OCI-LY7 (cell line): Measurements from ENCODE around the gene LIPC. TPM values are rescaled to one million over a fixed set of nuclear protein-coding genes. Genes with fewer than 3 reads are reported as not detected.

Experiments used
- BruUV-seq: library from RNA; stranded (reverse); fragments of 400-500 nt; replicated peaks from 2 replicates; lab custom pipeline; 2021; lab: Mats Ljungman, UMichigan
- CTCF ChIA-PET: fragments of 300-600 bp; sonication (Branson Sonifier 250); formaldehyde crosslinking; loops from one replicate; lab custom pipeline; 2022; ENCODE audit warnings: antibody characterized with exemption; ENCODE audit not compliant: unreplicated experiment; lab: Charles Lee
- POLR2A ChIA-PET: fragments of 300-600 bp; sonication (Branson Sonifier 250); formaldehyde crosslinking; loops from one replicate; lab custom pipeline; 2022; ENCODE audit warnings: antibody characterized with exemption; lab: Charles Lee
- DNase-seq: peaks from one replicate; pipeline ENCODE4 v3.0.0-alpha.2; 2015; ENCODE audit warnings: low spot score
- H2AFZ ChIP-seq: fragments of 200-600 bp; sonication (generic), shearing (Covaris generic); 2 replicates; pipeline ENCODE4 v1.6.1; 2014; ENCODE audit warnings: mild to moderate bottlenecking, antibody characterized with exemption, low read length, moderate library complexity
- H3K27ac ChIP-seq: fragments of 200-600 bp; sonication (generic); 2 replicates; pipeline ENCODE4 v1.5.1; 2014; ENCODE audit warnings: mixed run types, low read depth, mild to moderate bottlenecking, moderate library complexity, low read length, inconsistent platforms; ENCODE audit not compliant: poor library complexity, severe bottlenecking
- H3K36me3 ChIP-seq: fragments of 200-600 bp; sonication (generic); 2 replicates; pipeline ENCODE4 v1.6.1; 2014; ENCODE audit warnings: mild to moderate bottlenecking, antibody characterized with exemption, low read length, moderate library complexity, mixed read lengths; ENCODE audit not compliant: insufficient read depth
- H3K4me1 ChIP-seq: fragments of 200-600 bp; sonication (generic); 2 replicates; pipeline ENCODE4 v1.5.1; 2014; ENCODE audit warnings: mild to moderate bottlenecking, low read length; ENCODE audit not compliant: insufficient read depth, poor library complexity, severe bottlenecking
- H3K4me2 ChIP-seq: fragments of 200-600 bp; sonication (generic); 2 replicates; pipeline ENCODE4 v1.6.1; 2014; ENCODE audit warnings: mild to moderate bottlenecking, low read length
- H3K4me3 ChIP-seq: fragments of 200-600 bp; sonication (generic); 2 replicates; pipeline ENCODE4 v1.5.1; 2014; ENCODE audit warnings: mild to moderate bottlenecking, low read depth, low read length; ENCODE audit not compliant: poor library complexity, severe bottlenecking
- H3K79me2 ChIP-seq: fragments of 200-600 bp; sonication (generic); 2 replicates; pipeline ENCODE4 v1.6.1; 2016; ENCODE audit warnings: low read depth, mild to moderate bottlenecking, low read length, moderate library complexity, mixed read lengths; ENCODE audit not compliant: insufficient read depth
- H3K9me2 ChIP-seq: fragments of 200-600 bp; sonication (generic); 2 replicates; pipeline ENCODE4 v1.6.1; 2016; ENCODE audit warnings: mild to moderate bottlenecking, low read length, mixed read lengths; ENCODE audit not compliant: insufficient read depth
- H3K9me3 ChIP-seq: fragments of 200-600 bp; sonication (generic); 2 replicates; pipeline ENCODE4 v1.6.1; 2014; ENCODE audit warnings: mild to moderate bottlenecking, mixed run types, low read length, mixed read lengths
- H4K20me1 ChIP-seq: fragments of 200-600 bp; sonication (generic); 2 replicates; pipeline ENCODE4 v1.6.1; 2014; ENCODE audit warnings: mild to moderate bottlenecking, antibody characterized with exemption, low read length, moderate library complexity, mixed read lengths; ENCODE audit not compliant: insufficient read depth
- EZH2phosphoT487 ChIP-seq: fragments of 200-600 bp; sonication (generic); IDR thresholded peaks from 2 replicates; pipeline ENCODE4 v1.6.1; 2018; ENCODE audit warnings: low read depth, borderline replicate concordance, mild to moderate bottlenecking, mixed run types, antibody characterized with exemption, low read length, moderate library complexity, mixed read lengths
- intact Hi-C: fragments of 100-400 bp; cut with micrococcal nuclease; formaldehyde crosslinking; loops from one replicate; pipeline ENCODE4 v1.10.0; 2022; ENCODE audit not compliant: unreplicated experiment
- total RNA-seq, 2 experiments: library from RNA; depleted of rRNA in 1 of 2; stranded (reverse); fragments of >200 nt in 1 of 2; shearing (Covaris generic) in 1 of 2; gene quantifications; 2 replicates each; pipeline ENCODE4 v1.2.3, GENCODE V29; 2014 to 2022
- TF ChIP-seq, protein P1 (sequence below): fragments of 200-600 bp; sonication (generic); conservative IDR thresholded peaks from 2 replicates; pipeline ENCODE4 v1.5.1; 2014; ENCODE audit warnings: mild to moderate bottlenecking, antibody characterized with exemption, low read length, moderate library complexity, mixed read lengths

LIPC gene
- total RNA-seq, 2 experiments from 2014 or later, result 0.50 TPM; not detected in 1

DNA sequence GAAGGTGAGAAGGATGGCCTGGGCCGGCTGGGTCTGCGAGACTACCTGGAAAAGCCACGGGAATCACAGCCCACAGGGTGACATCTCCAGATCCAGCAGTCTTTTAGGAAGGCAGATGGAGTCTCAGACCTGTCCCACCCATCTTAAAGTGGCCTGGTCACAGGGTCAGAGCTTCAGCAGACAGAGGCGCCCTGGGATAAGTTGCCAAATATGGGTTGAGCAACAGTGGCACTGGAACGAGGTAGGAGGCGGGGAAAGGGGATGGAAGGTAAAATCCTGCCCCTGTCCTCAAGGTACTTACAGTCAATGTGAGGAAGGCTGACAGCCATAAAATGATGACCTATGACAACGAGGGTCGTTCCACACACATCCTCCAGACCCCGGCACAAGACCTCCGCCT lies 80.7 kb downstream of the LIPC start:
- DNase-seq, result no peak

DNA sequence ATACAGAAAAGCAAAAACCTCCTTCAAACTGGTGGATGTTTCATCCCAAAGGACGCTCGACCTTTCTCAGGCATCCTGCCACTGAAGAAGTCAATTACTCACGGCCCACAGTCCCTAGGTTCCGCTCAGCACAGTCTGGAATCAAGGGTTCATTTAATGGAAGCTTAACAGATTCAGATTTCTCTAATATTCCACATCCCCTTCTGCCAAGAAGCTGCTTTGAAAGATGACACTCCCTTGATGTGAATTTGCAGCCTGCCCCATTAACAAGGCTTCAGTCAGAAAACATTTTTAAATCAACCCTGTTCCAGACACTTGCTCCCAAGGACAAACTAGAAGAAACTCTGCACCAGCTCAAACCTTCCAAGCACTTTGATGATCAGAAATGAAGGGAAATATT lies 81.2 kb downstream of the LIPC start:
- no TSS peak for BruUV-seq
- Histone ChIP-seq H3K4me1 (no peaks in the 10 kb centered on the region), H4K20me1 (no peaks in the 10 kb centered on the region), H2AFZ (no peak overlapping the region), H3K9me3 (no peaks in the 10 kb centered on the region), H3K36me3 (no peaks in the 10 kb centered on the region), H3K9me2 (no peaks in the 10 kb centered on the region), H3K27ac (no peak overlapping the region), H3K4me2 (no peak overlapping the region), H3K79me2 (no peaks in the 10 kb centered on the region), H3K4me3 (no peak overlapping the region)
- ChIA-PET POLR2A (no interaction called here), CTCF (no interaction called here)
- intact Hi-C loops, result no loop called here
- no peak for DNase-seq
- no peak for TF ChIP-seq EZH2phosphoT487

More for the DNA sequence above, 80.7 kb downstream of the LIPC start:
- H4K20me1 ChIP-seq, result no peaks in the 10 kb centered on the region
- no peak overlapping the region for H2AFZ ChIP-seq
- H3K27ac ChIP-seq, result no peak overlapping the region
- H3K4me3 ChIP-seq, result no peak overlapping the region
- no peaks in the 10 kb centered on the region for H3K79me2 ChIP-seq
- H3K4me2 ChIP-seq, result no peak overlapping the region
- POLR2A ChIA-PET, result interaction anchor here (0.7 kb wide), 1 partner anchor 307 kb away, joined by 3 read pairs; no protein-coding TSS in a partner anchor
- intact Hi-C loops, result no loop called here
- H3K36me3 ChIP-seq, result no peaks in the 10 kb centered on the region
- TF ChIP-seq, protein P1, sequence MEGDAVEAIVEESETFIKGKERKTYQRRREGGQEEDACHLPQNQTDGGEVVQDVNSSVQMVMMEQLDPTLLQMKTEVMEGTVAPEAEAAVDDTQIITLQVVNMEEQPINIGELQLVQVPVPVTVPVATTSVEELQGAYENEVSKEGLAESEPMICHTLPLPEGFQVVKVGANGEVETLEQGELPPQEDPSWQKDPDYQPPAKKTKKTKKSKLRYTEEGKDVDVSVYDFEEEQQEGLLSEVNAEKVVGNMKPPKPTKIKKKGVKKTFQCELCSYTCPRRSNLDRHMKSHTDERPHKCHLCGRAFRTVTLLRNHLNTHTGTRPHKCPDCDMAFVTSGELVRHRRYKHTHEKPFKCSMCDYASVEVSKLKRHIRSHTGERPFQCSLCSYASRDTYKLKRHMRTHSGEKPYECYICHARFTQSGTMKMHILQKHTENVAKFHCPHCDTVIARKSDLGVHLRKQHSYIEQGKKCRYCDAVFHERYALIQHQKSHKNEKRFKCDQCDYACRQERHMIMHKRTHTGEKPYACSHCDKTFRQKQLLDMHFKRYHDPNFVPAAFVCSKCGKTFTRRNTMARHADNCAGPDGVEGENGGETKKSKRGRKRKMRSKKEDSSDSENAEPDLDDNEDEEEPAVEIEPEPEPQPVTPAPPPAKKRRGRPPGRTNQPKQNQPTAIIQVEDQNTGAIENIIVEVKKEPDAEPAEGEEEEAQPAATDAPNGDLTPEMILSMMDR, result no peak
- no peak for TF ChIP-seq EZH2phosphoT487
- no peaks in the 10 kb centered on the region for H3K9me3 ChIP-seq
- CTCF ChIA-PET, result no interaction called here
- no peaks in the 10 kb centered on the region for H3K9me2 ChIP-seq
- H3K4me1 ChIP-seq, result no peaks in the 10 kb centered on the region
- BruUV-seq, result no TSS peak

DNA sequence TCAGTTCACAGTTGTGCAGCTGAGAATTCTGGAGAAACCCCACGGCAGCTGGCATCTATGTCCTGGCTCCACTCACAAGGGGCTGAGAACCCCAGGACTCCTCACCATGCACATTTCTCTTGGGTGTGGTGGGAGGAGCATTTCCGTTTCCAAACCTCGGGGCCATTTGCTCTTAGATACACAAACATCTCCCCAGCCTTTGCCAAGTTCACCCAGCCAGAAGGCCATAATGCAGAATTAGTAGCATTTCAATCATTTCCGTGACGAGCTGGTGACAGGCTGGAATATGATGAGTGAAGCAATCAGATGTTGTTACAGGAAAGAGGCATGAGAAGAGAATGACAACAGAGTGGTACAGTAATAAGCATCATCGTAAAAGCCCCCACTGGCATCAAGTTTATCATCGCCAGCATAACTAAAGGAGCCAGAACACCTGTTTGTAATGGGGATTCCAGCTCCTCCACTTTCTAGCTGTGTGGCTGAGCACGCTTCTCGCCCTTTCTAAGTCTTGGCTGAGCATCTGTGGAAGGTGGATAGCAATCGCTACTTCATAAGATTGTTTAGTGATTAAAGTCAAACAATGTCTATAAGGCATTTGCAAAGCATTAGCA lies 82.0 kb downstream of the LIPC start:
- Histone ChIP-seq H3K9me2 (no peaks in the 10 kb centered on the region), H4K20me1 (no peaks in the 10 kb centered on the region), H3K36me3 (no peaks in the 10 kb centered on the region), H3K79me2 (no peaks in the 10 kb centered on the region), H3K4me3 (no peak overlapping the region), H2AFZ (no peak overlapping the region), H3K4me1 (no peaks in the 10 kb centered on the region), H3K27ac (no peak overlapping the region), H3K9me3 (no peaks in the 10 kb centered on the region), H3K4me2 (no peak overlapping the region)
- no peak for DNase-seq
- CTCF ChIA-PET, result no interaction called here
- BruUV-seq, result no TSS peak
- intact Hi-C loops, result no loop called here
- TF ChIP-seq, protein P1, result no peak
- no peak for TF ChIP-seq EZH2phosphoT487
- POLR2A ChIA-PET, result no interaction called here
